Left cardiac atrium (tissue), 4 donors: ENCODE measurements around the gene PPP6R3. TPM values are rescaled to one million over a fixed set of nuclear protein-coding genes. Genes with fewer than 3 reads are reported as not detected.

Source experiments
- ATAC-seq, 2 donors: fragments of 200-7000 bp; cut with Tn5 transposase; one replicate each; pipeline ENCODE4 v1.9.1; 2020; ENCODE audit warnings: mild to moderate bottlenecking in 2 of 2, moderate library complexity in 2 of 2
- DNase-seq: peaks from one replicate; pipeline ENCODE4 v3.0.0-alpha.2; 2020
- intact Hi-C, 2 donors: fragments of 100-400 bp; cut with DNase I; formaldehyde crosslinking; loops; one replicate each; pipeline versions ENCODE4 v1.14.1 to v1.15.1; 2022 to 2023
- long read RNA-seq: library from polyadenylated mRNA; unstranded; transcript quantifications from one replicate; pipeline ENCODE4 v2.0.0, GENCODE V29; 2021
- total RNA-seq, 2 donors: library from RNA; stranded (reverse); fragmentation: NEBNext Ultra II Directional; extraction: Animal tissue kit (Norgen Biotek cat#: 25700); gene quantifications; one replicate each; pipeline ENCODE4 v1.2.1, GENCODE V29; 2021
- donor health status: DM: no; HTN: yes; CAD: no.
- donor health status: DM: no; HTN: yes; CAD: no; lungs with severe emphysema.
- donor health status: DM: yes; HTN: yes; CAD: no.
- donor health status: Dilated cardiomyopathy.

PPP6R3 gene
- 10 to 100 TPM; 69.8 to 86.0 TPM for total RNA-seq
- long read RNA-seq, full-length matches to known transcripts: 1 of 25 reads
- long read RNA-seq, partial matches to known transcripts: 18 of 25 reads
- long read RNA-seq, other reads (novel, unspliced or antisense): 6 of 25 reads

- intact Hi-C loops: loop anchor here (5.0 to 10.0 kb wide), 2 partner anchors 41 to 124 kb away; no protein-coding TSS in a partner anchor
- ATAC-seq (peak; percentile 42 to 57), DNase-seq (no peak)
Observed at GRCh38 chr11:68460741-68461574, at the start of gene PPP6R3. PPP6R3 (plus strand) TSS chr11:68460752; CDS start chr11:68537665, 76,913 bp downstream.

GRCh38 chr11:68411501-68411991, 49.0 kb upstream of the PPP6R3 start:
- DNase-seq: no peak
- intact Hi-C loops: no loop called here

GRCh38 chr11:68412593-68413475, 47.7 kb upstream of the PPP6R3 start:
- intact Hi-C loops: no loop called here
- no peak for DNase-seq
- no peak for ATAC-seq

More at GRCh38 chr11:68411501-68411991, 49.0 kb upstream of the PPP6R3 start:
- ATAC-seq: no peak

GRCh38 chr11:68413591-68413999, 47.0 kb upstream of the PPP6R3 start:
- no peak for DNase-seq
- intact Hi-C loops: no loop called here
- no peak for ATAC-seq

- peak in 1 of 2 donors; percentile 28 for ATAC-seq
- DNase-seq: no peak
Observed at GRCh38 chr11:68414496-68415221, 45.9 kb upstream of the PPP6R3 start.

GRCh38 chr11:68416070-68416578, 44.4 kb upstream of the PPP6R3 start:
- intact Hi-C loops: no loop called here
- no peak for DNase-seq
- no peak for ATAC-seq

More at GRCh38 chr11:68414496-68415221, 45.9 kb upstream of the PPP6R3 start:
- intact Hi-C loops: no loop called here

- intact Hi-C loops: no loop called here
- DNase-seq (no peak), ATAC-seq (no peak)
Observed at GRCh38 chr11:68418648-68419047, 41.9 kb upstream of the PPP6R3 start.

GRCh38 chr11:68420171-68420570, 40.4 kb upstream of the PPP6R3 start:
- DNase-seq (no peak), ATAC-seq (no peak)
- intact Hi-C loops: no loop called here

GRCh38 chr11:68423481-68423880, 37.1 kb upstream of the PPP6R3 start:
- intact Hi-C loops: no loop called here
- DNase-seq: no peak
- ATAC-seq: no peak

GRCh38 chr11:68424101-68424632, 36.4 kb upstream of the PPP6R3 start:
- DNase-seq (no peak), ATAC-seq (no peak)
- intact Hi-C loops: no loop called here

GRCh38 chr11:68424981-68425865, 35.3 kb upstream of the PPP6R3 start:
- ATAC-seq (peak in 1 of 2 donors; percentile 16), DNase-seq (no peak)
- intact Hi-C loops: no loop called here

- DNase-seq (no peak), ATAC-seq (no peak)
- intact Hi-C loops: no loop called here
Observed at GRCh38 chr11:68425866-68426380, 34.6 kb upstream of the PPP6R3 start.

GRCh38 chr11:68429661-68430060, 30.9 kb upstream of the PPP6R3 start:
- ATAC-seq (no peak), DNase-seq (no peak)
- intact Hi-C loops: no loop called here

- ATAC-seq (no peak), DNase-seq (no peak)
- intact Hi-C loops: no loop called here
Observed at GRCh38 chr11:68430384-68430783, 30.2 kb upstream of the PPP6R3 start.

- intact Hi-C loops: no loop called here
- DNase-seq: no peak
- ATAC-seq: no peak
Observed at GRCh38 chr11:68430801-68431200, 29.8 kb upstream of the PPP6R3 start.

GRCh38 chr11:68431984-68432645, 28.4 kb upstream of the PPP6R3 start:
- intact Hi-C loops: no loop called here
- ATAC-seq (no peak), DNase-seq (no peak)

GRCh38 chr11:68432874-68433273, 27.7 kb upstream of the PPP6R3 start:
- ATAC-seq: peak; percentile 28 to 69
- peak; percentile 57 for DNase-seq
- intact Hi-C loops: no loop called here
